WI38 (cell line): ENCODE measurements around the gene TRIM38.

Source experiments
- H3K4me3 ChIP-seq: 2 replicates; pipeline ENCODE4 v1.5.1; 2011; ENCODE audit warnings: low read depth, mild to moderate bottlenecking, control low read depth, low read length
- TF ChIP-seq, protein P1 (sequence below): IDR thresholded peaks from 2 replicates; pipeline ENCODE4 v1.5.1; 2012; ENCODE audit warnings: low read depth, mild to moderate bottlenecking, control low read depth, low read length

Gene TRIM38

DNA sequence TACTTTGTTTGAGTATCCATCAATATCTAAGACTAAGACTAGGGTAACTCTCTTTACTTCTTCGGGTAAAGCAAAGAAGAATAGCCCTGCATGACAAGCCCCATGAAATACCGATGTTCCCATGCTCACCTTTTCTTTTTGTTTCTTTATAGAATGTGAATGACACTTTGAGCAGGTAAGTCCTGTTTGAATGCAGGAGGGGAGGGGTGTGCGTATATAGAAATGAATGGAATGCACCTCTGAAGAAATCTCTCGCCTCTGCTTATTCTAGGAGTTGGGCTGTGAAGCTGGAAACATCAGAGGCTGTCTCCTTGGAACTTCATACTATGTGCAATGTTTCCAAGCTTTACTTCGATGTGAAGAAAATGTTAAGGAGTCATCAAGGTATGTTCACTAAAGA is 10.3 kb downstream of the TRIM38 start:
- no peak overlapping the region for H3K4me3 ChIP-seq
- TF ChIP-seq, protein P1, sequence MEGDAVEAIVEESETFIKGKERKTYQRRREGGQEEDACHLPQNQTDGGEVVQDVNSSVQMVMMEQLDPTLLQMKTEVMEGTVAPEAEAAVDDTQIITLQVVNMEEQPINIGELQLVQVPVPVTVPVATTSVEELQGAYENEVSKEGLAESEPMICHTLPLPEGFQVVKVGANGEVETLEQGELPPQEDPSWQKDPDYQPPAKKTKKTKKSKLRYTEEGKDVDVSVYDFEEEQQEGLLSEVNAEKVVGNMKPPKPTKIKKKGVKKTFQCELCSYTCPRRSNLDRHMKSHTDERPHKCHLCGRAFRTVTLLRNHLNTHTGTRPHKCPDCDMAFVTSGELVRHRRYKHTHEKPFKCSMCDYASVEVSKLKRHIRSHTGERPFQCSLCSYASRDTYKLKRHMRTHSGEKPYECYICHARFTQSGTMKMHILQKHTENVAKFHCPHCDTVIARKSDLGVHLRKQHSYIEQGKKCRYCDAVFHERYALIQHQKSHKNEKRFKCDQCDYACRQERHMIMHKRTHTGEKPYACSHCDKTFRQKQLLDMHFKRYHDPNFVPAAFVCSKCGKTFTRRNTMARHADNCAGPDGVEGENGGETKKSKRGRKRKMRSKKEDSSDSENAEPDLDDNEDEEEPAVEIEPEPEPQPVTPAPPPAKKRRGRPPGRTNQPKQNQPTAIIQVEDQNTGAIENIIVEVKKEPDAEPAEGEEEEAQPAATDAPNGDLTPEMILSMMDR = no peak

DNA sequence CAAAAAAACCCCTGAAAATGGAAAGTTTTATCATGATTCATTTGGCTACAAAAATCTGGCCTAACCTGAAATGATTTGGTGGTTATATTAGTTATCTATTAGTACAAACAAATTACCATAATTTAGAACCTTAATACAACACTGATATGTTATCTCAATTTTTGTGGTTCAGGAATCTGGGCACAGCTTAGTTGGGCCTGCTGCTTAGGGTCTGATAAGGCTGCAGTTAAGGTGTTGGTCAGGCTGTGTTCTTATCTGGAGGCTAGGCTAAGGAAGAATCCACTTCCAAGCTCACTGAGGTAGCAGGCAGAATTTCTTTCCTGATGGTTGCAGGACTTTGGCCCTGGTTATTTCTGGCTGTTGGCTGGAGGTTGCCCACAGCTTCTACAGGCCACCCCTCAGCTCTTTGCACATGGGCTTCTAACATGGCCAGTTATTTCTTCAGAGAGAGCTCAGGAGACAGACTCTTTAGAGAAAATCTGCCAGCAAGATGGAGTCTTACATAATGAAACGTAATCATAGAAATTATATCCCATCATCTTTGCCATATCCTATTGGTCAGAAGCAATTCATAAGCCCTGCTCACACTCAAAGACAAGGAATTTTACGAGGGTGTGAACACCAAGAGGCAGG is 11.4 kb downstream of the TRIM38 start:
- TF ChIP-seq, protein P1 = no peak
- no peak overlapping the region for H3K4me3 ChIP-seq

DNA sequence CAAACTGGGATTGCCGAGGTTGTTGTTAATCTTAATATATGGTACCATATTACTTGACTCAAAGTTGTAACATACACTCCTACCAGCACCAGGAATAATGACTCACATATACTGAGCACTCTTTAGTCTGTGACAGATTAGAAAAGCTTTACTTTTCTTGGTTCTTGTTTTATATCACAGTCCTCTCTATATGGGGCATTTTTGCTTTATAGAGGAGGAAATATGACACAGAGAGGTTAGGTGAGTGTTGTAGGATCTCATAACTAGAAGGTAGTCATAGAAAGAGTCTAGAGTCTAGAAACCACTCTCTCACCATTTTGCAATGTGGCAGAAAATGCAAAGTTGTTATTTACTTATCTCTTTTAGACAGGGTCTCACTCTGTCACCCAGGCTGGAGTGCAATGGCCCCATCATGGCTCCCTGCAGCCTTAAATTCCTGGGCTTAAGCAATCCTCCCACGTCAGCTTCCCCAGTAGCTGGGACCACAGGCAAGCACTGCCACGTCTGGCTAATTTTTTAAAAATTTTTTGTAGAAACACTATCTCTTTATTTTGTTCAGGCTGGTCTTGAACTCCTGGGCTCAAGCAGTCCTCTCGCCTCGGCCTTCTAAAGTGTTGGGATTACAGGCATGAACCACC is 13.4 kb downstream of the TRIM38 start:
- no peak overlapping the region for H3K4me3 ChIP-seq
- TF ChIP-seq, protein P1 = no peak

DNA sequence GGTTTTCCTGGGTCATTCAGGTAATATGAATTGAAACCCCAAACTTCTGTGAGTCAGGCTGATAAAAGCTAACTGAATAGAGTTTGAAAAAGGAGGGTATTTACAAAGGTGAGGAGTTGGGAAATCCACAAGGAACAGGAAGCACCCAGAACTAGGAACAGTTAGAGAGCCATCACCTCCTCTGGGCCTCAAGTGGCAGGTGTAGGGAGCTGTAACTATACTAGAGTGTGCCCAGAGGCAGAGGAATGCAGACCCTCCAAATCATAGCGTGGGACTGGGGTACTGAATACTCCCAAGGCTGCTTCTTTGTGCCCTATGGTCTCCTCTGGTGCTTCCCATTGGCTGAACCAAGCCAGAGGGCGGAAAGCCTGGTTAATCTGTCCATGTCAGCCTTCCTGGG is 18.3 kb downstream of the TRIM38 start:
- no peak overlapping the region for H3K4me3 ChIP-seq
- TF ChIP-seq, protein P1 = no peak

DNA sequence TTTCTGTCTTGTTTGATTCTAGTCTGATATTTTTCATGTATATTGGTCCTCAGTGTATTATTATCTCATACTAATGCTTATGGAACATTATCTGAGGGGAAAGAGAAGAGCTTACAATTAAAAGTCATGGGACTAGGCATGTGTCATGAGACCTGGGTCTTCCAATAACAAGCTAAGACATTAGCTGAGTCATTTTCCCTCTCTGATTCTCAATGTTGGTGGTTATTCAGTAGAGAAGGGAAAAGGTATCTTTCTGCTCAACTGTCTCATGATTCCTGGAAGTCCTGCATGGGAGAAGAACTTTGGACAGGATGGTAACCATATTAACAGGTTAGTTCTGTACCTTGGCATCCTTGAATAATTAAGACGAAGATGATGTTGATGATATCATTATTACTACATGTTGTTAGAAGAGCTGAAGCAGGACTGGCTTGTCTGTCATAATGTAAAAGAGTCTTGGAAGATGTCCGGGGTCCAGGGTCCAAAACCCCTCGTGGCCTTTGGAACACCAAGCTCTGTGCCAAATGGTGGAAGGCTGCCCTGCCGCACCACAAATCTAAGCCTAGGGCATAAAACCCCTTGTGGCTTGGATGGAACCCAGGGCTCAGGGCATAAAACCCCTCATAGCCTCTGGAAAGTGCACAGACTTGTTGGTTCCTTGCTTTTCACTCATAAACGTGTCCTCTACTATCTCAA is 19.1 kb downstream of the TRIM38 start:
- TF ChIP-seq, protein P1 = no peak
- no peak overlapping the region for H3K4me3 ChIP-seq

DNA sequence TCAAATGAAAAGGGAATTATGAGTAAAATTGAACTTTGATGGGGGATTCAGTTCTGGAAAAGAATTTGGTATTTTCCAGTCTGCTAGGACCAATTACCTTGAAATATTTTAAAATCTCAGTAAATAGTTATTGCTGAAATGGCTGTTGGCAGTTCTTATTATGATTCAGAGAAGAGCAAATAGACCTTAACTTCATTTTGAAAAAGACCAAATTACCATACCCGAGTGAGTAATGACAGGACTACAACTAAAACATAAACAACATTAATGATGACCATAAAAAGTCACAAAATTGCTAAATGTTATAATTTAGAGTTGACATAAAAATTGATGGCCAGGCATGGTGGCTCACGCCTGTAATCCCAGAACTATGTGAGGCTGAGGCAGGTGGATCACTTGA is 21.7 kb downstream of the TRIM38 start:
- TF ChIP-seq, protein P1 = no peak
- H3K4me3 ChIP-seq = no peak overlapping the region

DNA sequence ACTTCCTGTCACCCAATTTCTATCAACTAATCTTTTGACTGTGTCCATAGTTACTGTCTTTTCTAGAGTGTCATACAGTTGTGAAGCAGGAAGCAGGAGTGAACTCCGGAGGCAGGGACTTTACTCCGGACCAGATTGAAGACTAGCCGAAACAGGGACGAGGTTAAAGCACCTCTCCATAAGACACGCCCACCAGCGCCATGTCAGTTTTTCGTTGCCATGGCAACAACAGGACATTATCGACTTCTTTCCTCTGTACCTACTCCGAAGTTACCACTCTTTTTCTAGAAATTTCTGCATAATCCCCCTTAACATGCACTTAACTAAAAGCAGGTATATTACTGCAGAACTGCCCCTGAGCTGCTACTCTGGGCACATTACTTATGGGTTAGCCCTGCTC is 25.2 kb downstream of the TRIM38 start:
- H3K4me3 ChIP-seq = no peak overlapping the region
- TF ChIP-seq, protein P1 = no peak
